GM18505 (cell line): ENCODE results near the gene ACTG1.
A peak's percentile ranks its signal among the peaks of the same experiment; 100 is the strongest.

Experiments
- ATAC-seq: cut with Tn5 transposase; IDR thresholded peaks from one replicate; pipeline ENCODE4 v1.9.1; 2021; ENCODE audit not compliant: unreplicated experiment
- POLR2A ChIP-seq: IDR thresholded peaks from 4 replicates; pipeline ENCODE4 v1.6.1; 2011; ENCODE audit warnings: borderline replicate concordance; ENCODE audit not compliant: insufficient read depth, insufficient read length; ENCODE audit errors: extremely low read depth

The ACTG1 gene

GRCh38 chr17:81513372-81513752 is 763 bp upstream of the ACTG1 start:
- TF ChIP-seq POLR2A: peak; percentile 66
- no peak for ATAC-seq

- ATAC-seq: no peak
- peak; percentile 49 for TF ChIP-seq POLR2A
Measured at GRCh38 chr17:81511804-81512561, 616 bp downstream of the ACTG1 start.

- ATAC-seq: no peak
- no peak for TF ChIP-seq POLR2A
Measured at GRCh38 chr17:81511554-81511803, 1.1 kb downstream of the ACTG1 start.

GRCh38 chr17:81510785-81511553 is 1.6 kb downstream of the ACTG1 start:
- no peak for ATAC-seq
- peak; percentile 46 for TF ChIP-seq POLR2A

- no peak for ATAC-seq
- no peak for TF ChIP-seq POLR2A
Measured at GRCh38 chr17:81509972-81510784, 2.4 kb downstream of the ACTG1 start.

GRCh38 chr17:81509207-81509971 is 3.2 kb downstream of the ACTG1 start:
- ATAC-seq: no peak
- peak; percentile 77 for TF ChIP-seq POLR2A

GRCh38 chr17:81508639-81509206 is 3.9 kb downstream of the ACTG1 start:
- no peak for ATAC-seq
- peak; percentile 55 for TF ChIP-seq POLR2A

- no peak for ATAC-seq
- no peak for TF ChIP-seq POLR2A
Measured at GRCh38 chr17:81503619-81504018, 9.0 kb downstream of the ACTG1 start.

- no peak for TF ChIP-seq POLR2A
- no peak for ATAC-seq
Measured at GRCh38 chr17:81502471-81503017, 10.1 kb downstream of the ACTG1 start.

GRCh38 chr17:81500047-81500446 is 12.6 kb downstream of the ACTG1 start:
- no peak for TF ChIP-seq POLR2A
- no peak for ATAC-seq

- no peak for TF ChIP-seq POLR2A
- no peak for ATAC-seq
Measured at GRCh38 chr17:81499601-81499970, 13.0 kb downstream of the ACTG1 start.

GRCh38 chr17:81498953-81499600 is 13.5 kb downstream of the ACTG1 start:
- TF ChIP-seq POLR2A: no peak
- no peak for ATAC-seq

- TF ChIP-seq POLR2A: no peak
- ATAC-seq: no peak
Measured at GRCh38 chr17:81494626-81495377, 17.8 kb downstream of the ACTG1 start.
